ENCODE measurements around the gene CRMP1.

CRMP1 gene

GRCh38 chr4:5932035-5932568 is 39.2 kb upstream of the CRMP1 start:
- no peak for DNase-seq
- H3K27ac Mint-ChIP-seq: no peak overlapping the region
- no peaks in the 10 kb centered on the region for H3K9me3 Mint-ChIP-seq
- no peaks in the 10 kb centered on the region for H3K36me3 Mint-ChIP-seq (ENCODE audit: low read depth)
- no peak overlapping the region for H3K4me3 Mint-ChIP-seq
- H3K4me1 Mint-ChIP-seq: peaks cover 40% of the 10 kb centered on the region
- TF ChIP-seq CTCF (IDR thresholded peaks at IDR 0.05): no peak
- peaks cover 31% of the 10 kb centered on the region for H3K27me3 Mint-ChIP-seq (ENCODE audit: low read depth, poor library complexity)

GRCh38 chr4:5931526-5931925 is 38.6 kb upstream of the CRMP1 start:
- H3K9me3 Mint-ChIP-seq: no peaks in the 10 kb centered on the region
- no peak for TF ChIP-seq CTCF (IDR thresholded peaks at IDR 0.05)
- peaks cover 46% of the 10 kb centered on the region for H3K4me1 Mint-ChIP-seq
- H3K27ac Mint-ChIP-seq: no peak overlapping the region
- peaks cover 34% of the 10 kb centered on the region for H3K27me3 Mint-ChIP-seq (ENCODE audit: low read depth, poor library complexity)
- H3K4me3 Mint-ChIP-seq: no peak overlapping the region
- no peaks in the 10 kb centered on the region for H3K36me3 Mint-ChIP-seq (ENCODE audit: low read depth)
- no peak for DNase-seq

- no peaks in the 10 kb centered on the region for H3K9me3 Mint-ChIP-seq
- H3K36me3 Mint-ChIP-seq (ENCODE audit: low read depth): no peaks in the 10 kb centered on the region
- TF ChIP-seq CTCF (IDR thresholded peaks at IDR 0.05): no peak
- DNase-seq: no peak
- H3K4me3 Mint-ChIP-seq: no peak overlapping the region
- peaks cover 50% of the 10 kb centered on the region for H3K4me1 Mint-ChIP-seq
- H3K27me3 Mint-ChIP-seq (ENCODE audit: low read depth, poor library complexity): peaks cover 39% of the 10 kb centered on the region
- no peak overlapping the region for H3K27ac Mint-ChIP-seq
Measured at GRCh38 chr4:5930876-5931275, 38.0 kb upstream of the CRMP1 start.

GRCh38 chr4:5930456-5930855 is 37.6 kb upstream of the CRMP1 start:
- no peak overlapping the region for H3K27ac Mint-ChIP-seq
- H3K27me3 Mint-ChIP-seq (ENCODE audit: low read depth, poor library complexity): peaks cover 40% of the 10 kb centered on the region
- no peaks in the 10 kb centered on the region for H3K36me3 Mint-ChIP-seq (ENCODE audit: low read depth)
- H3K4me3 Mint-ChIP-seq: no peak overlapping the region
- TF ChIP-seq CTCF (IDR thresholded peaks at IDR 0.05): no peak
- DNase-seq: no peak
- peaks cover 54% of the 10 kb centered on the region for H3K4me1 Mint-ChIP-seq
- no peaks in the 10 kb centered on the region for H3K9me3 Mint-ChIP-seq

- peaks cover 70% of the 10 kb centered on the region for H3K4me1 Mint-ChIP-seq
- no peak for TF ChIP-seq CTCF (IDR thresholded peaks at IDR 0.05)
- H3K36me3 Mint-ChIP-seq (ENCODE audit: low read depth): no peaks in the 10 kb centered on the region
- no peak for DNase-seq
- H3K27ac Mint-ChIP-seq: no peak overlapping the region
- peaks cover 36% of the 10 kb centered on the region for H3K27me3 Mint-ChIP-seq (ENCODE audit: low read depth, poor library complexity)
- H3K9me3 Mint-ChIP-seq: no peaks in the 10 kb centered on the region
- no peak overlapping the region for H3K4me3 Mint-ChIP-seq
Measured at GRCh38 chr4:5928844-5929420, 36.0 kb upstream of the CRMP1 start.

- Mint-ChIP-seq H3K27ac (no peak overlapping the region), H3K4me1 (peaks cover 71% of the 10 kb centered on the region), H3K36me3 (ENCODE audit: low read depth) (no peaks in the 10 kb centered on the region), H3K9me3 (no peaks in the 10 kb centered on the region), H3K27me3 (ENCODE audit: low read depth, poor library complexity) (peaks cover 33% of the 10 kb centered on the region), H3K4me3 (no peak overlapping the region)
- TF ChIP-seq CTCF (IDR thresholded peaks at IDR 0.05): no peak
- DNase-seq: no peak
Measured at GRCh38 chr4:5928274-5928673, 35.4 kb upstream of the CRMP1 start.

Measured in nephron progenitor cell (in vitro differentiated cells).